Activated CD4-positive, CD25-positive, alpha-beta regulatory T cell treated with anti-CD3 and anti-CD28 coated beads, Interleukin-2, amount 50 U/mL, for 72 hours (primary cell): ENCODE measurements around the gene KLF8.

Experiments
- DNase-seq: peaks from one replicate; pipeline ENCODE4 v3.0.0; 2021

Gene KLF8

DNA sequence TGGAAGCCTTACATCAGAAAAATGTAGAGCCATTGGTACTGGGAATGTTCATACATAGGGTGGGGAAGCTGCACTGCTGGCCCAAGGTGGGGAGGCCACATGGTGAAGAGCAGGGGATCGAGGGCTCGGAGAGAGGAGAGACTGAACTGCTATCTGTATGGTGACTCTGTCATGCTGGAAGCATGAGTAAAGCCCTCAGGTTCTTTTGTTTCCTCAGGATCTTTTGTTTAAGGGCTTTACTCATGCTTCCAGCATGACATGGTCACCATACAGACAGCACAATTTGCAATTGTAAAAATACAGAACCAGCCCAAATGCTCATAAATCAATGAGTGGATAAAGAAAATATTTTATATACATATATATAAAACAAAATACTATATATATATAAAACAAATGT, 78.4 kb downstream of the KLF8 start:
- no peak for DNase-seq

DNA sequence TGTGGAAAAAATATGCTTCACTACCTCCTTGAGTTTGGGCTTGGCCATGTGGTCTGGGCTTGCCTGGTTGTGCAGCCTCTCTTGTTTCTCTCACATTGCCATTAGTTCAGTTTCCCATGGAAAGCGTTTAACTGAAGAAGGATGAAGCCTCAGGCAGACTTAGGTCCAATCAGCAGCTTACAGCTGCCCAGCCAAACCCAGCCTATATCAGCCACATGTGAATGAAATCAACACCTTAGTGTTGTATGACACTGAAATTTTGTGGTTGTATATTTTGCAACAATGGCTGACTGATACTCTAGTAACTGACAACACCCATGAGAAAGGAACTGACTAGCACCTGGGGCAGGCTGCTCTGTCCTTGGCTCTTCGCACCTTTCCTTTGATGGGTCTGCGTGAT, 81.2 kb downstream of the KLF8 start:
- DNase-seq = no peak

DNA sequence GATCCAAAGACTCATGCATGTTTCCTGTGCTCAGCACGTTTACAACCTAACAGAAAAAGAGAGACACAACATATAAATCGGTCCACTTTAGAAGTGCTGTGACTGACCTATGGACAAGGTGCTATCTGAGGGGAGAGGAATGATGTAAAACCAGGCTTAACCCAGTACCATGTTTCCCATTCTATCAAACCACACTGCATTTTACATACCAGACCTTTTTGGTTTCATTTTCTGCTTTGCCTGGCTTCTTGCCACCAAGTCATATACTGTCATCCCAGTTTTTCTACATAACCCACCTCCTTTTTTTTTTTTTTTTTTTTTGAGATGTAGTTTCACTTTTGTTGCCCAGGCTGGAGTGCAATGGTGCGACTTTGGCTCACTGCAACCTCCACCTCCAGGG, 82.2 kb downstream of the KLF8 start:
- DNase-seq = no peak

DNA sequence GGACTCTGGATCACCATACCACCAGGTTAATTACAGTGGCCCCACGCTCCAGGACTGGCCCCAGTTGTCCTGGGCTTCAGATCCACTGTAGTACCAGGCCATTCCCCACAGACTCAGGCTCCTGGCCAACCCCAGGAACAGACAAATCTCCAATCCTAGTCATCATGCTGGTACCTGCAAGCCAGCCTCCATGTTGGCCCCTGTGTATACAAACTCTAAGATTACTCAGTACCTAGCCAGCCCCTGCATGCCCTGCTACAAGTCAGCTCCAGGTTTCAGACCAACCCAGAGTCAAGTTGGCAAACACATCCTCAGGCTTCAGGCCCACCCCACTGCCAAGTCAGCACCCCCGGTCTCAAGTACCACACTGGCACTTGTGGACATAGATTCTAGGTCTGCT, 85.9 kb downstream of the KLF8 start:
- DNase-seq = no peak

DNA sequence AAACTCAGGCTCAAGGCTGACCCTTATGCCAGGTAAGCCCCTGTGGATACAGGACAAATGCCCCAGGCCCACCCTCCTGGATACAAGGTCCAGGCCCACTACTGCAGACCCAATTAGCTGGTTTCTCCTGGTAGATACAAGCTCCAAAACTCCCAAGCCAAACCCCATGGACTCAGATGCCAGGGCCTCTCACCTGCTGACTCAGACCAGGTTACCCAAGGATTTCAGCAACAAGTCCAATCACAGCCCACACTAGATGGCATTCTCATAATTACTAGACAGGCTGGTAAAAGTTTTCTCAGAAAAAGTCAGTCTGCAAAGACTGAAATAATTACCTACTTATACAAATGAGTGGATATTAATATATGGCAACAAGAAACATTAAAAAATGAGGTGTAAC, 87.0 kb downstream of the KLF8 start:
- DNase-seq = no peak
